GM19043 (cell line): ENCODE results near the gene GNL2.
"Not testable (repeated sequence)": the region's sequence is repeated elsewhere in the genome, so short reads cannot be mapped to it uniquely, and the experiment has no call there.

Experiments
- ATAC-seq: cut with Tn5 transposase; IDR thresholded peaks from one replicate; pipeline ENCODE4 v1.9.1; 2021; ENCODE audit warnings: low read depth; ENCODE audit not compliant: unreplicated experiment

GNL2 gene

DNA sequence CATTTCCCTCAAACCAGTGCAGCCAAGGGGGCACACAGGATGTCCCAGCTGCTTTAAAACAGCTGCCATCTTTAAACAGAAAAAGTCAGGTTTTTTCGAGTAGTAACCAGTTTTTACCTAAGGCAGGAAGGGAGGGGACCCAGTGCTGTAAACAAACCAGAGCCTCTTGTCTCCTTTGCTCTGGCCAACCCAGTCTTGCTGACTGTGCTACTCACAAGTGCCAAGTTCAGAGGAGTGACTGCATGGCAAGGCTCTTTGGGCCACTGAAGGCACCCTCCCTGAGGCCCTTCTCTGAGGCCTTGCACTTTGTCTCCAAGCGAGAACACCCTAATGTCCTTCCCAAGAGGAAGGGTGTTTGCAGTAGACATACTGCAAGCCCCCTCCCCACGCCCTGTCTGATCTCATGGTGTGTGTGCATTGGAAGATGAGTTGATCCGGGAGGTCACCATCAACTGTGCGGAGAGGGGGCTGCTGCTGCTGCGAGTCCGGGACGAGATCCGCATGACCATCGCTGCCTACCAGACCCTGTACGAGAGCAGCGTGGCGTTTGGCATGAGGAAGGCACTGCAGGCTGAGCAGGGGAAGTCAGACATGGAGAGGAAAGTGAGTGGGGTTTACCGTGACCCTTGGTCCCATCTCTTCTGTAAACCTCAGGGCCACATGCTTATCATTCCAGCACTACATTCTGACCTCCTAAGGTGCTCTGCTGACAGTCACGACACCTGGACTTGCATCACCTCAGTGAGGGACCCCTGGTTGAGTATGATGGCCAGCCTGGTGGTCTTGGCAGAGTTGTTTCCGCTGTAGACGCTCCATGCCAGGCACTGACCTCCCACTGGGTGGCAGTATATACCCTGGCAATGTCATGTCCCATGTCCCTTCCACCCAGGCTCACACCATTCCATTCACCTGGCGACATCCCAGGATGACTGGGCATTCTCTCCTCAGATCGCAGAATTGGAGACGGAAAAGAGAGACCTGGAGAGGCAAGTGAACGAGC, 34.3 kb downstream of the GNL2 start:
- ATAC-seq = no peak

- ATAC-seq = no peak
Measured at GRCh38 chr1:37560401-37561132, 35.2 kb downstream of the GNL2 start.

GRCh38 chr1:37559957-37560379, 35.8 kb downstream of the GNL2 start:
- ATAC-seq = not testable (repeated sequence)

GRCh38 chr1:37559080-37559479, 36.7 kb downstream of the GNL2 start:
- no peak for ATAC-seq

GRCh38 chr1:37558411-37558810, 37.3 kb downstream of the GNL2 start:
- ATAC-seq = no peak

DNA sequence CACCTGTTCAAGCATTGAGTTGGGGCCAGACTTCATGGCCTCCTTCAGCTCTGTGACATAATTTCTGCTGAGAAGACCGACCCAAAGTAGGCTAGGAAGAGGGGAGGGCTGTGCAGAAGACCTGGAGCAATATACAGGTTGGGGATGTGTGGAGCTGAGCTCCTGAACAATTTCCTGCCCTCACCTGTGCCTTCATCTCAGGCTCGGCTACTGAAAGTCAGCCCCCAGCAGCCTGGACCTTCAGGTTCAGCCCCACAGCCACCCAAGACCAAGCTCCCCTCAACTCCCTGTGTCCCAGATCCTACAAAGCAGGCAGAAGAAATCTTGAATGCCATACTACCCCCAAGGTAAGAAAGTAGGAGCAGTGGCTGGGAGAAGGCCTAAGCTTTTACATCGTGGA, 38.3 kb downstream of the GNL2 start:
- ATAC-seq = no peak

- no peak for ATAC-seq
Measured at GRCh38 chr1:37556712-37557196, 39.0 kb downstream of the GNL2 start, which contains the start of gene DNALI1. TSS of gene DNALI1 (plus strand) at chr1:37556940. CDS start at chr1:37556995, 55 bp downstream.

DNA sequence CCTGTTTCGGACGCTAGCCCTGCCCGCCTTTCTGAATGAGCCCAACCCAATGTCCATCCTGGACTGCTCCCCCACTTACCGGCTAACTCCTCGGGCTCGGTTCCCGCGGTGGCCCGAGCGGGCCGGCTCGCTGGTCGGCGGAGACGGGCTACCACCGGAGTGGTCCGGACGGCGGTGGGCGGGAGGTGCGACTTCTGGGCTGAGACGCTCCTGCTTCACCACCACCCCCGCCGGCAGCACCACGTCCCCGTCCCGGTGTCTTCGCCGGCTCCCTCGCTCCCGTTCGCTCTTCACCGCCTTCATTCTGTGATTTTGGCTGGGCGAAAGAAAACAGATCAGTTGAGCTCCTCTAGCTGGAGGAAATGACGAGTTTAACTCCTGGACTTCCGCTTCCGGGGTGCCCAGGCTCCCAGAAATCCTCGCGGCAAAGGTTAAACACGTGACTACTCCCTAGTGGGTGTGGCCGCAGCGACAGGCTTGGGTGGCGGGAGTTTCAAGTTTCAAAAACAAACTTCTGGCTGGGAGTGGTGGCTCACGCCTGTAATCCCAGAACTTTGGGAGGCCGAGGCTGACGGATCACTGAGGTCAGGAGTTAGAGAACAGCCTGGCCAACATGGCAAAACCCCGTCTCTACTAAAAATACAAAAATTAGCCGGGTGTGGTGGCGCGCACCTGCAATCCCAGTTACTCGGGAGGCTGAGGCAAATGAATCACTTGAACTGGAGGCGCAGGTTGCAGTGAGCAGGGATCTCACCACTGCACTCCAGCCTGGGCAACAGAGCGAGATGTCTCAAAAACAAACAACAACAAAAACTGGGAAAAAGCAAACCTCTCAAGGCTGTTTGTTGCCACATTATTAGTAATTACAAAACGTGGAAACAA, 41.6 kb downstream of the GNL2 start, which contains the start of gene SNIP1:
Gene SNIP1, minus strand, starts transcription at position 367 of the 882 bp plus-strand sequence. Its CDS starts 64 bp downstream, at position 303.
- ATAC-seq = no peak

- no peak for ATAC-seq
Measured at GRCh38 chr1:37553598-37553926, 42.2 kb downstream of the GNL2 start.

GRCh38 chr1:37549341-37549740, 46.4 kb downstream of the GNL2 start:
- ATAC-seq = no peak

GRCh38 chr1:37545019-37545418, 50.7 kb downstream of the GNL2 start:
- no peak for ATAC-seq

DNA sequence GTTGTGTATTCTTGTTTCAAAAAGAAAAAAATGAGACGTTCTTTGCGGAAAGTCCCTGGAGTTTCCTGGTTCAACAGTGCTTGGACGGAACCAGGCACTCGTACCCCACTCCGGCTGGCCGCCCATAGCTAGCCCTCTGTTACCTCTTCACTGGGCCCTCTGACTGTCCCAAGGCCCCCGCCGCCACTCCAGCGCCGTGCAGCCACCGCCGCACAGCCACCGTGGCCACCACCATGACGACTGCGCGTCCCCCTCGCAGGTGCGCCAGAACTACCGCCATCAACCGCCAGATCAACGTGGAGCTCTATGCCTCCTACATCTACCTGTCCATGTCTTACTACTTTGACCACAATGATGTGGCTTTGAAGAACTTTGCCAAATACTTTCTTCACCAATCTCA, 51.2 kb downstream of the GNL2 start:
- no peak for ATAC-seq

- ATAC-seq = no peak
Measured at GRCh38 chr1:37540036-37540785, 55.5 kb downstream of the GNL2 start.

GRCh38 chr1:37539154-37539553, 56.6 kb downstream of the GNL2 start:
- not testable (repeated sequence) for ATAC-seq

GRCh38 chr1:37537378-37537777, 58.4 kb downstream of the GNL2 start:
- ATAC-seq = no peak

- ATAC-seq = no peak
Measured at GRCh38 chr1:37533317-37534093, 62.2 kb downstream of the GNL2 start.

GRCh38 chr1:37532418-37533156, 63.1 kb downstream of the GNL2 start:
- not testable (repeated sequence) for ATAC-seq

GRCh38 chr1:37529888-37530287, 65.8 kb downstream of the GNL2 start:
- ATAC-seq = not testable (repeated sequence)
